ENCODE measurements around the gene PNLIPRP3. TPM values are rescaled to one million over a fixed set of nuclear protein-coding genes. Genes with fewer than 3 reads are reported as not detected.

The PNLIPRP3 gene
- total and polyA plus RNA-seq, 9 of the 15 experiments (the other 6 are each of a cell fraction or from before 2014, with no cell fraction given): not detected

DNA sequence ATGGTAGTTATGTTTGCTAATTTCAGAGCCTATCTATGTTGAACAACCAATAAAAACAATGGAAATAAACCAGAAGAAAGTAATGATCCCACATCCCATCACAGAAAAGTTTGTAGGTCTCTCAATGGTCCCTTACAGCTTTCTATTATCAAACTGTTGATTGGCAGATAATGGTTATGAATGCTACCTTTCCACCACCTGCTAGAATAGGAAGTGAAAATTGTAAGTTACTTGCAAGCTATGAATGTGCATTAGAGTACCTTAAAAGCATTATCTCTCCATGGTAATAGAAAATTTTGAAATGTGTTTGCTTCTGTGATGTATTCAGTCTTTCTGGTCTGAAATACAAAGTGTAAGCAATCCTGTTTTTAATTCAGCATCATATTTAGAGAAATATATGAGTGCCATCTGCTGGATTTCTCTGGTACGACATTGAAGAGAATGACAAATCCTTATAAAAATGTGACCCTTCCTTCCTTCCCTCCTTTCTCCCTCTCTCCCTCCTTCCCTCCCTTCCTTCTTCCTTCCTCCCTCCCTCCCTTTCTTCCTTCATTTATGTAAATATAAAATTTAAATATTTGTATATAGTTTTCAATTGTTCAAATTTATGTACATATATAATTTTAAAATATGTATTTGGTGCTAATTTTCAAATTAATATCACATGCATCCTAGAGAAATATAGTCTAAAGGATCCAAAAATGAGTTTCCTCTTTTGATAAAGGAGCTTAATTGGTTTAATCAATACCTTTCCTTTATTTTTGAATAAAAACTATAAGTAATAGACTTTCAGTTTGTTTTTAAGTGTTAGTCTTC, 41.4 kb upstream of the PNLIPRP3 start (continued):
- TF ChIP-seq REST (IDR thresholded peaks at IDR 0.05; ENCODE audit: borderline replicate concordance) (peak; percentile 18; the same call in 1 of the 2 replicates), REST (CRISPR knock-in tag; IDR thresholded peaks at IDR 0.05; ENCODE audit: low read depth) (no peak), SREBF1 (IDR thresholded peaks at IDR 0.05; ENCODE audit: borderline replicate concordance, low read depth, low read length) (no peak), RAD21 (CRISPR knock-in tag; conservative IDR thresholded peaks at IDR 0.05 in 1 of 2, IDR thresholded peaks at IDR 0.05 in 1 of 2) (peak; percentile 40 to 52), DMBX1 (CRISPR knock-in tag; IDR thresholded peaks at IDR 0.05; ENCODE audit: borderline replicate concordance) (no peak)
- TF ChIP-seq, protein P1, sequence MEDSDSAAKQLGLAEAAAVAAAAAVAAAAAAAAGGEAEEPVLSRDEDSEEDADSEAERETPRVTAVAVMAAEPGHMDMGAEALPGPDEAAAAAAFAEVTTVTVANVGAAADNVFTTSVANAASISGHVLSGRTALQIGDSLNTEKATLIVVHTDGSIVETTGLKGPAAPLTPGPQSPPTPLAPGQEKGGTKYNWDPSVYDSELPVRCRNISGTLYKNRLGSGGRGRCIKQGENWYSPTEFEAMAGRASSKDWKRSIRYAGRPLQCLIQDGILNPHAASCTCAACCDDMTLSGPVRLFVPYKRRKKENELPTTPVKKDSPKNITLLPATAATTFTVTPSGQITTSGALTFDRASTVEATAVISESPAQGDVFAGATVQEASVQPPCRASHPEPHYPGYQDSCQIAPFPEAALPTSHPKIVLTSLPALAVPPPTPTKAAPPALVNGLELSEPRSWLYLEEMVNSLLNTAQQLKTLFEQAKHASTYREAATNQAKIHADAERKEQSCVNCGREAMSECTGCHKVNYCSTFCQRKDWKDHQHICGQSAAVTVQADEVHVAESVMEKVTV (CRISPR knock-in tag; IDR thresholded peaks at IDR 0.05): 0 out of 2 replicates have a peak, but pooled peaks have one; percentile 21
- TF ChIP-seq, protein P2, sequence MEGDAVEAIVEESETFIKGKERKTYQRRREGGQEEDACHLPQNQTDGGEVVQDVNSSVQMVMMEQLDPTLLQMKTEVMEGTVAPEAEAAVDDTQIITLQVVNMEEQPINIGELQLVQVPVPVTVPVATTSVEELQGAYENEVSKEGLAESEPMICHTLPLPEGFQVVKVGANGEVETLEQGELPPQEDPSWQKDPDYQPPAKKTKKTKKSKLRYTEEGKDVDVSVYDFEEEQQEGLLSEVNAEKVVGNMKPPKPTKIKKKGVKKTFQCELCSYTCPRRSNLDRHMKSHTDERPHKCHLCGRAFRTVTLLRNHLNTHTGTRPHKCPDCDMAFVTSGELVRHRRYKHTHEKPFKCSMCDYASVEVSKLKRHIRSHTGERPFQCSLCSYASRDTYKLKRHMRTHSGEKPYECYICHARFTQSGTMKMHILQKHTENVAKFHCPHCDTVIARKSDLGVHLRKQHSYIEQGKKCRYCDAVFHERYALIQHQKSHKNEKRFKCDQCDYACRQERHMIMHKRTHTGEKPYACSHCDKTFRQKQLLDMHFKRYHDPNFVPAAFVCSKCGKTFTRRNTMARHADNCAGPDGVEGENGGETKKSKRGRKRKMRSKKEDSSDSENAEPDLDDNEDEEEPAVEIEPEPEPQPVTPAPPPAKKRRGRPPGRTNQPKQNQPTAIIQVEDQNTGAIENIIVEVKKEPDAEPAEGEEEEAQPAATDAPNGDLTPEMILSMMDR (IDR thresholded peaks at IDR 0.05 in 2 of 3, conservative IDR thresholded peaks at IDR 0.05 in 1 of 3; ENCODE audit: insufficient read depth in 2 of 3, low read depth in 1 of 3, low read length in 3 of 3): peak in 1 of 3 experiments; percentile 39; a peak in 1 of 6 replicates

Measured in K562 (cell line).